Thoracic aorta (tissue), 2 donors: Measurements from ENCODE around the gene TMEFF1. TPM values are rescaled to one million over a fixed set of nuclear protein-coding genes. Genes with fewer than 3 reads are reported as not detected.
A peak's percentile ranks its signal among the peaks of the same experiment; 100 is the strongest.

Experiments
- ATAC-seq: fragments of 150-250 bp; one replicate; pipeline ENCODE4 v1.8.0; 2017; ENCODE audit warnings: low read depth; ENCODE audit not compliant: insufficient number of reproducible peaks, low FRiP score
- DNase-seq: peaks from one replicate; pipeline ENCODE4 v3.0.0-alpha.2; 2020; ENCODE audit warnings: low spot score
- H3K27ac ChIP-seq, 2 donors: fragments of 200-600 bp; sonication (generic); 1 replicate in 1 of 2; 2 replicates in 1 of 2; pipeline ENCODE4 v1.5.1; 2016; ENCODE audit warnings: mild to moderate bottlenecking in 2 of 2, moderate library complexity in 2 of 2
- H3K27me3 ChIP-seq: fragments of 200-600 bp; sonication (generic); replicated peaks from 2 replicates; pipeline ENCODE4 v1.6.0; 2016; ENCODE audit warnings: mild to moderate bottlenecking; ENCODE audit not compliant: insufficient read depth
- H3K36me3 ChIP-seq: fragments of 200-600 bp; sonication (generic); one replicate; pipeline ENCODE4 v1.5.1; 2016
- H3K4me1 ChIP-seq, 2 donors: fragments of 200-600 bp; sonication (generic); 1 replicate in 1 of 2; 2 replicates in 1 of 2; pipeline versions ENCODE4 v1.5.1 to v1.6.0; 2016; ENCODE audit warnings: low read depth in 2 of 2, mild to moderate bottlenecking in 1 of 2; ENCODE audit not compliant: control insufficient read depth in 1 of 2
- H3K4me3 ChIP-seq: fragments of 200-600 bp; sonication (generic); 2 replicates; pipeline ENCODE4 v1.5.1; 2016; ENCODE audit warnings: mild to moderate bottlenecking
- H3K9me3 ChIP-seq: fragments of 200-600 bp; sonication (generic); 2 replicates; pipeline ENCODE4 v1.5.1; 2016
- CTCF ChIP-seq: fragments of 200-600 bp; sonication (generic); IDR thresholded peaks from one replicate; pipeline ENCODE4 v1.5.1; 2019; ENCODE audit warnings: antibody characterized with exemption
- total RNA-seq, 2 donors: library from RNA; depleted of rRNA; stranded (reverse); fragments of >200 nt; gene quantifications; one replicate each; pipeline versions ENCODE4 v1.1.0 to v1.2.3, GENCODE V29; 2016

Gene TMEFF1
- total RNA-seq, 2 donors from 2014 or later: not detected

GRCh38 chr9:100473276-100474081 lies 530 bp downstream of the TMEFF1 start:
- Histone ChIP-seq H3K36me3 (no peaks in the 10 kb centered on the region), H3K4me1 (peaks cover 5 to 9% of the 10 kb centered on the region in 2 donors), H3K27ac (no peak overlapping the region), H3K9me3 (no peaks in the 10 kb centered on the region), H3K4me3 (peak overlapping the region; percentile 71), H3K27me3 (no peaks in the 10 kb centered on the region)
- ATAC-seq: no peak
- TF ChIP-seq CTCF: no peak
- no peak for DNase-seq

GRCh38 chr9:100474082-100474923 lies 1.4 kb downstream of the TMEFF1 start:
- H3K27ac ChIP-seq: no peak overlapping the region
- no peaks in the 10 kb centered on the region for H3K27me3 ChIP-seq
- DNase-seq (no peak), ATAC-seq (no peak)
- H3K4me1 ChIP-seq: peaks cover 5 to 9% of the 10 kb centered on the region in 2 donors
- H3K4me3 ChIP-seq: peak overlapping the region; percentile 71
- no peak for TF ChIP-seq CTCF
- no peaks in the 10 kb centered on the region for H3K9me3 ChIP-seq
- no peaks in the 10 kb centered on the region for H3K36me3 ChIP-seq

GRCh38 chr9:100474924-100475276 lies 2.0 kb downstream of the TMEFF1 start:
- Histone ChIP-seq H3K4me1 (peaks cover 5 to 9% of the 10 kb centered on the region in 2 donors), H3K9me3 (no peaks in the 10 kb centered on the region), H3K27me3 (no peaks in the 10 kb centered on the region), H3K4me3 (no peak overlapping the region), H3K36me3 (no peaks in the 10 kb centered on the region), H3K27ac (no peak overlapping the region)
- ATAC-seq (no peak), DNase-seq (no peak)
- no peak for TF ChIP-seq CTCF

GRCh38 chr9:100477241-100477640 lies 4.3 kb downstream of the TMEFF1 start:
- peaks cover 5 to 9% of the 10 kb centered on the region in 2 donors for H3K4me1 ChIP-seq
- ATAC-seq: no peak
- no peak for TF ChIP-seq CTCF
- H3K4me3 ChIP-seq: no peak overlapping the region
- no peaks in the 10 kb centered on the region for H3K27me3 ChIP-seq
- no peaks in the 10 kb centered on the region for H3K9me3 ChIP-seq
- no peak overlapping the region for H3K27ac ChIP-seq
- DNase-seq: no peak
- no peaks in the 10 kb centered on the region for H3K36me3 ChIP-seq

- no peak overlapping the region for H3K4me3 ChIP-seq
- no peak for ATAC-seq
- H3K9me3 ChIP-seq: no peaks in the 10 kb centered on the region
- H3K27ac ChIP-seq: no peak overlapping the region
- TF ChIP-seq CTCF: no peak
- peaks cover 5 to 9% of the 10 kb centered on the region in 2 donors for H3K4me1 ChIP-seq
- no peak for DNase-seq
- H3K27me3 ChIP-seq: no peaks in the 10 kb centered on the region
- no peaks in the 10 kb centered on the region for H3K36me3 ChIP-seq
Measured at GRCh38 chr9:100478192-100478591, 5.2 kb downstream of the TMEFF1 start.
